ENCODE data around the gene SLC1A3.

SLC1A3 gene

DNA sequence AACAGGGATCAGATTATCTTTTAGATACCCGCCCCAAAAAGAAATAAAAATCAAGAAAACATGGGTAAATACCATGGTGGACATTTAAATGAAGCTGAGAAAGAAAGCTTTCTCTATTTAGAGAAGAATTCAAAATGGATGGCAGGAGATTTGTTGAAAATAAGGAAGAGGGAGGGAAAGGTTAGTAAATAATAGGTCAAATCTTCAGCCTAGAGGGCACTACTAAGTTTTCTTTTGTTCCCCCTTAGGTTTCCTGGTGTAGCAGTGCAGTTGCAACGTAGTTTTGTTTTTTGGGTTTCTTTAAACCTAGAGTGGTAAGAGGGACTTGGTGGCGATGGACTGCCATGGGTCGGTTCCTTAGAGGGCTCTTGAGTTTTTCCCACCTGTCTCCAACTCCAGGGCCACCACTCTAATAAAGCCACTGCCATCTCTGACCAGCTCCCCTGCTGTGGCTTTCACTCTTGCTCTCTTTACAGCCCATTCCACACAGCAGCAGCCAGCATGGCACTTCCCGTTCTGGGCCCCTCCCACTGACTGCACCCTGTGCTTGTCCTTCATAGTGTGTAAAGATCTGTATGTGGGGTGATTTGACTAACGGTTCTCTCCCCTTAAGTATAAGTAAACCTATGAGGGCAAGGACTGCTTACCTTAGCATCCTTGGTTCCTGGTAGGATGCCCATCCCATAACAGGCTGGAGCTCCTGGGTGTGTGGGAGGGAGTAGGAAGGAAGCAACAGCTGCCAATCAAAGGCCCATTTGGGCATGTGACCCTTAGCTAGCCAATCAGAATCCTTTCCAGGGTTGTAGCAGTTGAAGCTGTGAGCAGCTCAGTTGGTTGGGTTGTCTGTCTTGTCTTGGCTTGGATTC is 118.3 kb downstream of the SLC1A3 start:
- no peak overlapping the region for H3K4me3 ChIP-seq (replicated peaks in 1 of 2; ENCODE audit: low read depth in 2 of 2, low read length in 2 of 2)
- DNase-seq (ENCODE audit: low read depth in 2 of 2): no peak
- TF ChIP-seq, protein P1, sequence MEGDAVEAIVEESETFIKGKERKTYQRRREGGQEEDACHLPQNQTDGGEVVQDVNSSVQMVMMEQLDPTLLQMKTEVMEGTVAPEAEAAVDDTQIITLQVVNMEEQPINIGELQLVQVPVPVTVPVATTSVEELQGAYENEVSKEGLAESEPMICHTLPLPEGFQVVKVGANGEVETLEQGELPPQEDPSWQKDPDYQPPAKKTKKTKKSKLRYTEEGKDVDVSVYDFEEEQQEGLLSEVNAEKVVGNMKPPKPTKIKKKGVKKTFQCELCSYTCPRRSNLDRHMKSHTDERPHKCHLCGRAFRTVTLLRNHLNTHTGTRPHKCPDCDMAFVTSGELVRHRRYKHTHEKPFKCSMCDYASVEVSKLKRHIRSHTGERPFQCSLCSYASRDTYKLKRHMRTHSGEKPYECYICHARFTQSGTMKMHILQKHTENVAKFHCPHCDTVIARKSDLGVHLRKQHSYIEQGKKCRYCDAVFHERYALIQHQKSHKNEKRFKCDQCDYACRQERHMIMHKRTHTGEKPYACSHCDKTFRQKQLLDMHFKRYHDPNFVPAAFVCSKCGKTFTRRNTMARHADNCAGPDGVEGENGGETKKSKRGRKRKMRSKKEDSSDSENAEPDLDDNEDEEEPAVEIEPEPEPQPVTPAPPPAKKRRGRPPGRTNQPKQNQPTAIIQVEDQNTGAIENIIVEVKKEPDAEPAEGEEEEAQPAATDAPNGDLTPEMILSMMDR (IDR thresholded peaks at IDR 0.05; ENCODE audit: low read depth, low read length): no peak

DNA sequence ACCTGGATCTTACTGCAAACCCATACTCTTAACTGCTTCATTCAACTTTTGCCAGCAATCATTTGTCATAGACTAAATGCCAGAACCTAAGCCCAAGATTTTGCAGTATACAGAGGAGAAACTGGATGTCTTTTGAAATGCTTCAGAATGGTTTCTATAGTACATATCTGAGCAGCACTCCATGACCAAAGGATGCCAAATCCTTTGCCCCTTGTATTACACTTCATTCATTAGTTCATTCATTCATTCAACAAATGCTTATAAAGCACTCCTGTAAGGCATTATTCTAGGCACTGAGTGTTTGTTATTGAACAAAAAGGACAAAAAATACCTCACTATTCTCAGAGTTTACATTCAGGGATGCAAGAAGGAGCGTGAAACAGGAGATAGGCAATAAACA is 119.9 kb downstream of the SLC1A3 start:
- H3K4me3 ChIP-seq (replicated peaks in 1 of 2; ENCODE audit: low read depth in 2 of 2, low read length in 2 of 2): no peak overlapping the region
- TF ChIP-seq, protein P1 (IDR thresholded peaks at IDR 0.05; ENCODE audit: low read depth, low read length): no peak
- no peak for DNase-seq (ENCODE audit: low read depth in 2 of 2)

DNA sequence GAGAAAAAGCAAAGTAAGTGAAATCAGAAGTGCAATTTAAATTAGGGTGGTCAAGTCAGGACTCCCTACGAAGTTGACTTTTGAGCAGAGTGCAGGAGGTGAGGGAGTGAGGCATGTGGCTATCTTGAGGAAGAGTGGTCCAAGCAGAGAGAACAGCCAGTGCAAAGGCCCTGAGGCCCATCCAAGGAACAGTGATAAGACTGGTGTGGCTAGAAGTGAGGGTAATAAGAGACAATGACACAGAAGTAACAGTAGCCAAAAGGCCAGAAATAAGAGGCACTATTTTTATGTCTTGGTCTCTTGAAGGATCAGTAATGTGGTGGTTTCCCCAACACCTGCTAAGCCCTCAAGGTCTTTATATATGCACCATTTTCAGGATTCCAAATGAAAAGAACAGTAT is 120.4 kb downstream of the SLC1A3 start:
- no peak for DNase-seq (ENCODE audit: low read depth in 2 of 2)
- no peak overlapping the region for H3K4me3 ChIP-seq (replicated peaks in 1 of 2; ENCODE audit: low read depth in 2 of 2, low read length in 2 of 2)
- TF ChIP-seq, protein P1 (IDR thresholded peaks at IDR 0.05; ENCODE audit: low read depth, low read length): no peak

DNA sequence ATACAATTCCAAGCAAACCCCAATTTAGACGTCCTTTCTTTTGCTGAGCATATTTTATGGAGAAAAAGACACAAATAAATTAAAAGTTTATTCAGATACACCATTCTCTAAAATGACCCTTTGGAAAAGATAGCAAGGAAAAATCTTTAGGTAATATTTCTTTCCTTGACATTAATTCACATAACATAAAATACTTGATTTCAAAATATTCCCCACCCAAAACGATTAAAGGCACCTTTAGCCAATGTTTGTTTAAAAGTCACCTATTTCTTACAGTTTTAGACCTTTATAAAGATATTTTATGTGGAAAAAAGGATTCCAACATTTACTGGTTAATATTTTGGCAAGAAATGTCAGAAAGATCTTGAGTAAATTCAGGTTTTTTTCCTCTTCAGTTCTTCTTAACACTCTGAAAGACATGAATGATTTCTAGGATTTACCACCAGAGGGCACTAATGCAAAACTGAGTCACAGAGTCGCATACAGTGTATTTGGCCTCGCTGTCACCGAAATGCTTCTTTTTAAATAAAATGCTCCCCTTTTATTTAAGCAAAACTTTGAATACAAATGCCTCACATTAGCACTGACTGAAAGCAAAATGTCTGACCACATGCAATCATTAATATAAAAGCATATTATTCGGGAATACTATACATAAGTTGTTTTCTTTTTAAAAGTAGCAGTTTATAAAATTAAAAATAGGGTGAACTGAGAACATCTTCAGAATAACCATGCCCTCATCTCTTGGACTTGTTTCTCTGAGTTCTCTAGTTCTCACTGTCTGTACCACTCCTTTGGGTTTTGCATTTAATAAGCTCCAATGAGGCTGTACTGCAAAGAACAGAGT is 122.5 kb downstream of the SLC1A3 start:
- TF ChIP-seq, protein P1 (IDR thresholded peaks at IDR 0.05; ENCODE audit: low read depth, low read length): peak; percentile 58
- H3K4me3 ChIP-seq (replicated peaks in 1 of 2; ENCODE audit: low read depth in 2 of 2, low read length in 2 of 2): no peak overlapping the region
- peak; percentile 81 to 84 for DNase-seq (ENCODE audit: low read depth in 2 of 2)

DNA sequence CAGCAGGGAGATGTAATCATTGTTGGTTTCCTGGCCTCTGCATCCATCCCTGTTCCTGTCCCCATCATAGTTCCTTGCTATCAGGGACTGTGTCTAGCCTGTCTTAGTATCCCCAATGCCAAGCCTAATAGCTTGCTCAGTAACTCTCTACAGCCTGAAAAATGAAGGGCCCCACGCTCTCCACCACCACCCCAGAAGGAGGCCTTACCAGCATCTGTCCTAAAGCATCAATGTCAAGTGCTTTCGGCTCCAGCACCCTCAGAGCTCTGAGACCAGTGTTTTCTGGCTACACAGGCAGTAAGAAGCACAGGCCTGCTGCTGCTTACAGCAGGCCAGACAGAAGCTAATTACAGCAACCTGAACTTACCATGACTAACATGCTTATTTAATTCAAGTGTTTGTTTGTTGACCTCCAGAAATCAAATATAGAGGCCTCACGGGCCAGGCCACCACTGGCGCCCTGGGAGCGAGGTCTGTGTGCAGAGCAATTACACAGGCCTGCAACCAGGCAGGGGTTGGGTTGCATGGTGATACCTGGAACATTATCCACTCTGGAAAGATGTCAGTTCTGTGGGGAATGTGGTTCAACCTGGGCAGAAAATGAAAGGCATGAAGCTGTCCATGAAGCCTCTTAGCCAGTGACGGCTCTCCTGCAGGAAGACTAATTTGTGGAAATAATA is 124.3 kb downstream of the SLC1A3 start:
- DNase-seq (ENCODE audit: low read depth in 2 of 2): no peak
- H3K4me3 ChIP-seq (replicated peaks in 1 of 2; ENCODE audit: low read depth in 2 of 2, low read length in 2 of 2): no peak overlapping the region
- TF ChIP-seq, protein P1 (IDR thresholded peaks at IDR 0.05; ENCODE audit: low read depth, low read length): no peak

DNA sequence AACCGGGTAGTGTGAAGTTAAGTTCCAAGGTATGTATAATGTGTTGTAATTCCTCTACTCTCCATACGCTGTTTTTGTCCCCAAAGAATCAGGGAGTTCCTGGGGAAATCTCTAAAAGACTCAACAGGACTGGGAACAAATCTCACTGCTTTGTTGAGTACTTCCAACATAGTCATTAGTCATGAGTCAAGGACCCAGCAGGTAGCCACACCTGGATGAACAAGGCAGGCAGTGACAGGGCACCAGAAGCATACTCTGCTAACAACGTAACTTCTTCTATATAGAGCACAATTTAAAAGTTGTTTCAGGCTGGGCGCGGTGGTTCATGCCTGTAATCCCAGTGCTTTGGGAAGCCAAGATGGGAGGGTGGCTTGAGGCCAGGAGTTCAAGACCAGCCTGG is 126.8 kb downstream of the SLC1A3 start:
- H3K4me3 ChIP-seq (replicated peaks in 1 of 2; ENCODE audit: low read depth in 2 of 2, low read length in 2 of 2): no peak overlapping the region
- no peak for DNase-seq (ENCODE audit: low read depth in 2 of 2)
- TF ChIP-seq, protein P1 (IDR thresholded peaks at IDR 0.05; ENCODE audit: low read depth, low read length): no peak
